Neuronal stem cell (in vitro differentiated cells): Measurements from ENCODE around the gene BBS9.

Source experiments
- DNase-seq: peaks from one replicate; pipeline ENCODE4 v3.0.0-alpha.2; 2013; ENCODE audit warnings: low spot score
- H2AFZ ChIP-seq: one replicate; pipeline ENCODE4 v1.6.1; 2013; ENCODE audit warnings: mild to moderate bottlenecking, low read length, inconsistent platforms
- H2AK5ac ChIP-seq: 2 replicates; pipeline ENCODE4 v1.6.1; 2013; ENCODE audit warnings: low read depth, mild to moderate bottlenecking, inconsistent platforms, low read length, moderate library complexity, mixed read lengths
- H2BK120ac ChIP-seq: 2 replicates; pipeline ENCODE4 v1.6.1; 2013; ENCODE audit warnings: low read depth, mild to moderate bottlenecking, inconsistent platforms, low read length, moderate library complexity, mixed read lengths
- H2BK12ac ChIP-seq: one replicate; pipeline ENCODE4 v1.6.1; 2013; ENCODE audit warnings: low read length, inconsistent platforms
- H2BK15ac ChIP-seq: 2 replicates; pipeline ENCODE4 v1.6.1; 2013; ENCODE audit warnings: mild to moderate bottlenecking, low read length, inconsistent platforms, mixed read lengths
- H2BK5ac ChIP-seq: one replicate; pipeline ENCODE4 v1.6.1; 2013; ENCODE audit warnings: inconsistent platforms, mild to moderate bottlenecking, low read length, moderate library complexity
- H3K14ac ChIP-seq: one replicate; pipeline ENCODE4 v1.6.1; 2013; ENCODE audit warnings: low read length, inconsistent platforms
- H3K18ac ChIP-seq: 2 replicates; pipeline ENCODE4 v1.6.1; 2013; ENCODE audit warnings: low read length, inconsistent platforms
- H3K23ac ChIP-seq: 2 replicates; pipeline ENCODE4 v1.6.1; 2013; ENCODE audit warnings: low read depth, mild to moderate bottlenecking, mixed read lengths, low read length, inconsistent platforms; ENCODE audit not compliant: poor library complexity
- H3K27ac ChIP-seq: replicated peaks from 3 replicates; pipeline ENCODE4 v1.5.1; 2013; ENCODE audit warnings: low read length, inconsistent platforms
- H3K27me3 ChIP-seq, 3 experiments: 2 replicates each; pipeline ENCODE4 v1.6.1; 2013; ENCODE audit warnings: low read length in 3 of 3, mild to moderate bottlenecking in 2 of 3, inconsistent platforms in 1 of 3, low read depth in 1 of 3, mixed read lengths in 1 of 3, moderate library complexity in 1 of 3; ENCODE audit not compliant: control insufficient read depth in 3 of 3, insufficient read depth in 3 of 3
- H3K36me3 ChIP-seq, 2 donors: replicated peaks in 1 of 2; 2 replicates each; pipeline ENCODE4 v1.6.1; 2013; ENCODE audit warnings: low read length in 2 of 2; ENCODE audit not compliant: control insufficient read depth in 2 of 2, insufficient read depth in 2 of 2
- H3K4ac ChIP-seq: 2 replicates; pipeline ENCODE4 v1.6.1; 2013; ENCODE audit warnings: inconsistent platforms, mild to moderate bottlenecking, low read length, moderate library complexity
- H3K4me1 ChIP-seq, 2 donors: 1 replicate in 1 of 2; 2 replicates in 1 of 2; pipeline ENCODE4 v1.6.1; 2013; ENCODE audit warnings: low read length in 2 of 2, low read depth in 1 of 2; ENCODE audit not compliant: control insufficient read depth in 2 of 2, insufficient read depth in 1 of 2
- H3K4me2 ChIP-seq: one replicate; pipeline ENCODE4 v1.6.1; 2013; ENCODE audit warnings: mild to moderate bottlenecking, low read length, inconsistent platforms; ENCODE audit not compliant: insufficient read depth, poor library complexity, severe bottlenecking
- H3K4me3 ChIP-seq, 2 donors: 2 replicates each; pipeline ENCODE4 v1.5.1; 2013; ENCODE audit warnings: low read length in 2 of 2, mild to moderate bottlenecking in 2 of 2, inconsistent platforms in 1 of 2, moderate library complexity in 1 of 2
- H3K79me1 ChIP-seq: one replicate; pipeline ENCODE4 v1.6.1; 2013; ENCODE audit warnings: low read depth, mild to moderate bottlenecking, inconsistent platforms, low read length, moderate library complexity
- H3K9ac ChIP-seq: one replicate; pipeline ENCODE4 v1.6.1; 2013; ENCODE audit warnings: mild to moderate bottlenecking, low read depth, low read length, inconsistent platforms; ENCODE audit not compliant: poor library complexity
- H3K9me3 ChIP-seq, 2 donors: replicated peaks in 1 of 2; 2 replicates each; pipeline versions ENCODE3 to v1.6.1; 2013; ENCODE audit warnings: low read length in 2 of 2, mild to moderate bottlenecking in 2 of 2, inconsistent platforms in 1 of 2, low read depth in 1 of 2, mixed read lengths in 1 of 2, moderate library complexity in 1 of 2; ENCODE audit not compliant: control insufficient read depth in 2 of 2, insufficient read depth in 1 of 2
- H4K8ac ChIP-seq: one replicate; pipeline ENCODE4 v1.6.1; 2013; ENCODE audit warnings: low read depth, mild to moderate bottlenecking, inconsistent platforms, low read length, moderate library complexity
- H4K91ac ChIP-seq: one replicate; pipeline ENCODE4 v1.6.1; 2013; ENCODE audit warnings: low read length, low read depth, mild to moderate bottlenecking, inconsistent platforms; ENCODE audit not compliant: poor library complexity
- WGBS, 2 donors: extraction: QIAGEN DNeasy Blood & Tissue Kit; methylation state at CpG; one replicate each; pipeline ENCODE4 v1.1.7; 2013; ENCODE audit warnings: missing lambda C conversion rate in 2 of 2, mixed read lengths in 1 of 2; ENCODE audit not compliant: insufficient read length in 2 of 2, insufficient replicate concordance in 1 of 2; ENCODE audit errors: extremely low coverage in 2 of 2; 5-methylcytosine and 5-hydroxymethylcytosine counted together

BBS9 gene

DNA sequence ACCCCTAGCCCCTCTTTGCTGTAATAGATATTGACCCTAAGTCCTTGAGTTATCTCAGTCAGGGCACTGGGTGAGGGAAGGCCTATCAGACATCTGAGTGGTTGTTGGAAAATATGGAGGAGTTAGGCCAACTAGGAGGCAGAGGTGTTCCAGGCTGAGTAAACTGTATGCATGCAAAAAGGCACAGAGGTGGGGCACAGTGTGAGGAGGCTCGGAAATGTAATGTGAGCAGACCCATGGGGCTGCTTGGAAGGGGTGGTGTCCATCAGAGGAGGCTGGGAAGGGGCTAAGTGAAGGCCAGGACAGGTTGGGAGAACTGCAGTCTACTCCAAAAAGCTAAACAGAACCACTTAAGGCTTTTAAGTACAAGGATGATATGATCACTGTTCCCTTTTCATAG is 452.7 kb downstream of the BBS9 start:
- H2BK12ac ChIP-seq, result no peak overlapping the region
- no peak overlapping the region for H2AK5ac ChIP-seq
- no peak overlapping the region for H3K4ac ChIP-seq
- H3K18ac ChIP-seq, result no peak overlapping the region
- H3K14ac ChIP-seq, result no peak overlapping the region
- no peak overlapping the region for H2BK120ac ChIP-seq
- H3K27ac ChIP-seq, result no peak overlapping the region
- H3K9me3 ChIP-seq, result no peaks in the 10 kb centered on the region
- H4K91ac ChIP-seq, result no peak overlapping the region
- no peaks in the 10 kb centered on the region for H3K27me3 ChIP-seq
- no peak overlapping the region for H2AFZ ChIP-seq
- H3K23ac ChIP-seq, result no peak overlapping the region
- no peak overlapping the region for H2BK5ac ChIP-seq
- no peak overlapping the region for H3K4me3 ChIP-seq
- H3K9ac ChIP-seq, result no peak overlapping the region
- no peaks in the 10 kb centered on the region for H3K79me1 ChIP-seq
- WGBS, 2 donors, result no CpG with 5 or more reads among the region's 1 CpG
- no peak overlapping the region for H4K8ac ChIP-seq
- no peak overlapping the region for H3K4me2 ChIP-seq
- H3K4me1 ChIP-seq, result no peaks in the 10 kb centered on the region
- H2BK15ac ChIP-seq, result no peak overlapping the region
- no peaks in the 10 kb centered on the region for H3K36me3 ChIP-seq
- DNase-seq, result no peak

- Histone ChIP-seq H4K8ac (no peak overlapping the region), H3K18ac (no peak overlapping the region), H2BK5ac (no peak overlapping the region), H2BK15ac (no peak overlapping the region), H3K9me3 (no peaks in the 10 kb centered on the region), H3K23ac (no peak overlapping the region), H2AFZ (no peak overlapping the region), H3K4me2 (no peak overlapping the region), H3K4me1 (no peaks in the 10 kb centered on the region), H3K4me3 (no peak overlapping the region), H3K9ac (no peak overlapping the region), H3K36me3 (no peaks in the 10 kb centered on the region), H3K79me1 (no peaks in the 10 kb centered on the region), H2BK120ac (no peak overlapping the region), H3K27me3 (no peaks in the 10 kb centered on the region), H3K27ac (no peak overlapping the region), H3K14ac (no peak overlapping the region), H2BK12ac (no peak overlapping the region), H2AK5ac (no peak overlapping the region), H3K4ac (no peak overlapping the region), H4K91ac (no peak overlapping the region)
- no CpG with 5 or more reads among the region's 1 CpG for WGBS, 2 donors
- DNase-seq, result no peak
These were observed 453.2 kb downstream of the BBS9 start for GRCh38 chr7:33582533-33582932.

- Histone ChIP-seq H3K79me1 (no peaks in the 10 kb centered on the region), H3K27ac (no peak overlapping the region), H4K8ac (no peak overlapping the region), H2AFZ (no peak overlapping the region), H4K91ac (no peak overlapping the region), H2BK15ac (no peak overlapping the region), H3K23ac (no peak overlapping the region), H2BK5ac (no peak overlapping the region), H3K4me1 (no peaks in the 10 kb centered on the region), H3K18ac (no peak overlapping the region), H2AK5ac (no peak overlapping the region), H3K36me3 (no peaks in the 10 kb centered on the region), H3K9me3 (no peaks in the 10 kb centered on the region), H3K4me2 (no peak overlapping the region), H3K4ac (no peak overlapping the region), H3K14ac (no peak overlapping the region), H2BK120ac (no peak overlapping the region), H2BK12ac (no peak overlapping the region), H3K9ac (no peak overlapping the region), H3K27me3 (no peaks in the 10 kb centered on the region), H3K4me3 (no peak overlapping the region)
- no peak for DNase-seq
- no CpG with 5 or more reads among the region's 2 CpGs for WGBS, 2 donors
These were observed 460.5 kb downstream of the BBS9 start for GRCh38 chr7:33589911-33590310.

DNA sequence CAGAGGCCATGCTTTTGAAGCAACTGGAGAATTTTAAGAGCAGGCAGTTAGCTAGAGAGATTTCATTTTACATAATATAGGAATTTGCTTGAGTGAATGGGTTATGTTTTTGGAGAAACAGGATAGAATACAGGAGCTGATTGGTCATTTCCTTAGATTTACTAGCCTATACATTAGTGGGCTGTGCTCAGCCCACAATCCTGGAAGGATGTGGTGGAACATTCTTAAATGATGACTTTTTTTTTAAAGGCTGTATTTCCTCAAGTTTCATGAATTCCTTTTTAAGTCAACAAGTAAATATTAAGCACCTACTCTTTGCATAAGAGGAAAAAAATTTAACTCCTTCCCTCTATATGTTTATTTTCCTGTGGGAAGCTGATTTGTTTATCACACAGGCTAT is 461.6 kb downstream of the BBS9 start:
- Histone ChIP-seq H3K27ac (no peak overlapping the region), H3K27me3 (no peaks in the 10 kb centered on the region), H3K4ac (no peak overlapping the region), H3K18ac (no peak overlapping the region), H3K14ac (no peak overlapping the region), H3K23ac (no peak overlapping the region), H2BK15ac (no peak overlapping the region), H3K79me1 (no peaks in the 10 kb centered on the region), H3K9me3 (no peaks in the 10 kb centered on the region), H2BK12ac (no peak overlapping the region), H3K9ac (no peak overlapping the region), H3K4me1 (no peaks in the 10 kb centered on the region), H4K91ac (no peak overlapping the region), H3K4me2 (no peak overlapping the region), H2AFZ (no peak overlapping the region), H2BK5ac (no peak overlapping the region), H2BK120ac (no peak overlapping the region), H3K4me3 (no peak overlapping the region), H2AK5ac (no peak overlapping the region), H4K8ac (no peak overlapping the region), H3K36me3 (no peaks in the 10 kb centered on the region)
- no peak for DNase-seq
